Glomerular endothelial cell (primary cell): Measurements from ENCODE around the gene IGDCC3. TPM values are rescaled to one million over a fixed set of nuclear protein-coding genes. Genes with fewer than 3 reads are reported as not detected.

Experiments
- DNase-seq: peaks from one replicate; pipeline ENCODE4 v3.0.0-alpha.2; 2011; ENCODE audit warnings: low read depth, low spot score; ENCODE audit errors: extremely low read depth
- total RNA-seq: library from RNA; depleted of rRNA; stranded (reverse); fragments of >200 nt; gene quantifications from 2 replicates; pipeline ENCODE4 v1.2.3, GENCODE V29; 2015

The IGDCC3 gene
- total RNA-seq = 0.41 TPM in 1 of 2 replicates, not detected in the other

- DNase-seq = no peak
Measured at GRCh38 chr15:65377976-65378366, at the start of gene IGDCC3. TSS of gene IGDCC3 (minus strand) at chr15:65378002. CDS start at chr15:65377788, 214 bp downstream.

- no peak for DNase-seq
Measured at GRCh38 chr15:65426216-65426853, 48.5 kb upstream of the IGDCC3 start.

GRCh38 chr15:65424683-65425082 is 46.9 kb upstream of the IGDCC3 start:
- DNase-seq = no peak

GRCh38 chr15:65423976-65424679 is 46.3 kb upstream of the IGDCC3 start:
- DNase-seq = no peak

GRCh38 chr15:65423150-65423975 is 45.6 kb upstream of the IGDCC3 start:
- no peak for DNase-seq

GRCh38 chr15:65421360-65422215 is 43.8 kb upstream of the IGDCC3 start:
- no peak for DNase-seq

- DNase-seq = no peak
Measured at GRCh38 chr15:65420975-65421359, 43.2 kb upstream of the IGDCC3 start.

- DNase-seq = no peak
Measured at GRCh38 chr15:65418596-65418995, 40.8 kb upstream of the IGDCC3 start.

GRCh38 chr15:65416845-65417416 is 39.1 kb upstream of the IGDCC3 start:
- no peak for DNase-seq

GRCh38 chr15:65414841-65415621 is 37.2 kb upstream of the IGDCC3 start:
- no peak for DNase-seq

- DNase-seq = no peak
Measured at GRCh38 chr15:65413760-65414144, 36.0 kb upstream of the IGDCC3 start.

GRCh38 chr15:65413051-65413759 is 35.4 kb upstream of the IGDCC3 start:
- DNase-seq = no peak

- no peak for DNase-seq
Measured at GRCh38 chr15:65412556-65412955, 34.8 kb upstream of the IGDCC3 start.

- no peak for DNase-seq
Measured at GRCh38 chr15:65411465-65412071, 33.8 kb upstream of the IGDCC3 start.

GRCh38 chr15:65410972-65411371 is 33.2 kb upstream of the IGDCC3 start:
- no peak for DNase-seq

GRCh38 chr15:65410036-65410435 is 32.2 kb upstream of the IGDCC3 start:
- no peak for DNase-seq

- no peak for DNase-seq
Measured at GRCh38 chr15:65409036-65409631, 31.3 kb upstream of the IGDCC3 start.
